ENCODE measurements around the gene CASP2.

Gene CASP2

GRCh38 chr7:143318661-143319060, 30.5 kb downstream of the CASP2 start:
- no peaks in the 10 kb centered on the region; the same call in 1 of the 2 replicates for H3K27me3 ChIP-seq (replicated peaks; ENCODE audit: control insufficient read depth, insufficient read depth, low read length)
- no peak for DNase-seq (ENCODE audit: extremely low read depth, insufficient read length)
- no peaks in the 10 kb centered on the region for H3K36me3 ChIP-seq (ENCODE audit: control insufficient read depth, insufficient read depth, low read length)
- TF ChIP-seq CTCF (IDR thresholded peaks at IDR 0.05; ENCODE audit: insufficient read depth, low read length, poor library complexity, severe bottlenecking) = no peak
- H3K4me3 ChIP-seq (replicated peaks; ENCODE audit: low read depth, low read length) = no peak overlapping the region

- DNase-seq (ENCODE audit: extremely low read depth, insufficient read length) = no peak
- TF ChIP-seq CTCF (IDR thresholded peaks at IDR 0.05; ENCODE audit: insufficient read depth, low read length, poor library complexity, severe bottlenecking) = no peak
- Histone ChIP-seq H3K4me3 (replicated peaks; ENCODE audit: low read depth, low read length) (no peak overlapping the region), H3K27me3 (replicated peaks; ENCODE audit: control insufficient read depth, insufficient read depth, low read length) (no peaks in the 10 kb centered on the region; the same call in 1 of the 2 replicates), H3K36me3 (ENCODE audit: control insufficient read depth, insufficient read depth, low read length) (no peaks in the 10 kb centered on the region)
Measured at GRCh38 chr7:143320620-143321019, 32.5 kb downstream of the CASP2 start.

DNA sequence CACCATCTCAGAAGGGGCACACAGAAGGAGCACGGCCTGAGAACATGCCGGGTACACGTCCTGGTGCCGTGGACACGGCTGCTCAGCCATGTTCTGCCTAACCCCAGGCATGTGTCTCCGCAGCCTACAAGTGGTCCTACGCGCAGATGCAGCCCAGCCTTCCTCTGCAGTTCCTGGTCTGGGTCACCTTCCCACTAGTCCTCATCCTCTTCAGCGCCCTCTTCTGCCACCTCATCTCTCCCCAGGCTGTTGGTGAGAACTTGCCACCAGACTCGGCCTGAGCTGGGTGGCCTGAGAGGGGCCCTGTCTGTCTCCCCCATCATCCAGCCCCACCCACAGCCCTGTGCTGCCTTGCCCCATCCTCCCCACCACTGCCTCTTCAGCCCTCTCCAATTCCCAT, 33.1 kb downstream of the CASP2 start:
- H3K36me3 ChIP-seq (ENCODE audit: control insufficient read depth, insufficient read depth, low read length) = no peaks in the 10 kb centered on the region
- no peak overlapping the region for H3K4me3 ChIP-seq (replicated peaks; ENCODE audit: low read depth, low read length)
- no peaks in the 10 kb centered on the region; the same call in 1 of the 2 replicates for H3K27me3 ChIP-seq (replicated peaks; ENCODE audit: control insufficient read depth, insufficient read depth, low read length)
- TF ChIP-seq CTCF (IDR thresholded peaks at IDR 0.05; ENCODE audit: insufficient read depth, low read length, poor library complexity, severe bottlenecking) = no peak
- no peak for DNase-seq (ENCODE audit: extremely low read depth, insufficient read length)

DNA sequence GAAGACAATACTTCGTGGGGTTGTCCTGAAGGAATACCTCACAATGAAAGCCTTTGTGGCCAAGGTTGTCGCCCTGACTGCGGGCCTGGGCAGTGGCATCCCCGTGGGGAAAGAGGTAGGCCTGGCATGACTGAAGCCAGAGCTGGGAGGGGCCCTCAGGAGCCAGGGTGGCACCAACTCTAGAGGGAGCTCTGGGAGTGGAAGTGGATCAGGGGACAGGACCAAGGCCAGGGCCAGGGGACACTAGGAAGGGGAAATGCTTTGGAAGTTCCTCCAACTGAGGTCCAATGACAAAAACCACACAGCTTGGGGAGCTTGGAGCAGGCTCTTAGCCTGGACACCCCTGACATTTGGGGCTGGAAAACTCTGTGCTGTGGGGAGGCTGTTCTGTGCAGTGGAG, 33.6 kb downstream of the CASP2 start:
- no peak for DNase-seq (ENCODE audit: extremely low read depth, insufficient read length)
- TF ChIP-seq CTCF (IDR thresholded peaks at IDR 0.05; ENCODE audit: insufficient read depth, low read length, poor library complexity, severe bottlenecking) = peak; percentile 20
- Histone ChIP-seq H3K27me3 (replicated peaks; ENCODE audit: control insufficient read depth, insufficient read depth, low read length) (no peaks in the 10 kb centered on the region; the same call in 1 of the 2 replicates), H3K4me3 (replicated peaks; ENCODE audit: low read depth, low read length) (no peak overlapping the region), H3K36me3 (ENCODE audit: control insufficient read depth, insufficient read depth, low read length) (no peaks in the 10 kb centered on the region)

DNA sequence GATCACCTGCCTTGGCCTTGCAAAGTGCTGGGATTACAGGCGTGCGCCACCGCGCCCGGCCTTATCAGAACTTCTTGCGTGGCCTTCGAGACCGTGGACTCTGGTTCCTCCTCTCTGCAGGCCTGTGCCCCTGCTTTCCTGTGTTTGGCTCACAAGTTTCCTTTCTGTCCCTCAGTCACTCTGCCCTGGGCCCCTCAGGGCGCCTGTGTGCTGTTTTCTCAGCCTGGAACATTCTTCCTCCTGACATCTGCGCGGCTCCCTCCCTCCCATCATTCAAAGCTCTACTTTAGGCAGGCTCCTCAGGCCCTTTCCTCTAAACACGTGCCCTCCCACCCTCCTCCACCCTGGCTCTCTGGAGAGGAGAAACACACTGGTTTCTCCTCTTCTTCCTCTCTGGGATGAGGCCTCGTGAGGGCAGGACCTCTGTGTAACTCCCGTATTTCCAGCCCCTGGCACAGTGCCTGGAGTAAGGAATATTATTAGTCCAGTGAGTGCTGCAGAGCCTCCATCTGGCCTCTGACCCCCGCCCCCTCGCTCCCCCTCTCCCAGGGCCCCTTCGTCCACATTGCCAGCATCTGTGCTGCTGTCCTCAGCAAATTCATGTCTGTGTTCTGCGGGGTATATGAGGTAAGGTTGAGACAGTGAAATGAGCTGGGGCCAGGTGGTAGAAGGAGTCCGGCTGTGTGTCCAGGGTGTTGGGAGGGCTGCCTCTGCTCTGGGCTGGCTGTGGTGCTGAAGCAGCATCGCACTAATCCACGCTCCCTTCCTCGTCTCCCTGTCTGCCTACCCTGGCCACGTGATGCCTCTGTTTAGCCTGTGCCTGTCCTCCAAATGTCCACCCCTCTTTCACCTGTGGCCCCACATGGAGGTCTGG, 34.8 kb downstream of the CASP2 start:
- no peak for DNase-seq (ENCODE audit: extremely low read depth, insufficient read length)
- TF ChIP-seq CTCF (IDR thresholded peaks at IDR 0.05; ENCODE audit: insufficient read depth, low read length, poor library complexity, severe bottlenecking) = no peak
- H3K4me3 ChIP-seq (replicated peaks; ENCODE audit: low read depth, low read length) = no peak overlapping the region
- H3K27me3 ChIP-seq (replicated peaks; ENCODE audit: control insufficient read depth, insufficient read depth, low read length) = no peaks in the 10 kb centered on the region; the same call in 1 of the 2 replicates
- no peaks in the 10 kb centered on the region for H3K36me3 ChIP-seq (ENCODE audit: control insufficient read depth, insufficient read depth, low read length)

Data from GM06990 (cell line).